Neutrophil (primary cell): ENCODE measurements around the gene AGAP1.
"Not testable (repeated sequence)": the region's sequence is repeated elsewhere in the genome, so short reads cannot be mapped to it uniquely, and the experiment has no call there.

Source experiments
- H3K27ac ChIP-seq: fragments of 200-600 bp; sonication (generic); 2 replicates; pipeline ENCODE4 v1.5.1; 2016; ENCODE audit warnings: mild to moderate bottlenecking, moderate library complexity
- H3K27me3 ChIP-seq: fragments of 200-600 bp; sonication (generic); 2 replicates; pipeline ENCODE4 v1.6.0; 2016; ENCODE audit warnings: mild to moderate bottlenecking
- H3K36me3 ChIP-seq: fragments of 200-600 bp; sonication (generic); 2 replicates; pipeline ENCODE4 v1.5.1; 2017
- H3K4me1 ChIP-seq, 2 experiments: fragments of 200-600 bp in 1 of 2; sonication (generic) in 1 of 2; 1 replicate in 1 of 2; 2 replicates in 1 of 2; pipeline versions ENCODE4 v1.5.1 to v1.6.1; 2013 to 2016; ENCODE audit warnings: low read depth in 1 of 2, low read length in 1 of 2, mild to moderate bottlenecking in 1 of 2, moderate library complexity in 1 of 2; ENCODE audit not compliant: control insufficient read depth in 1 of 2, insufficient read depth in 1 of 2
- H3K4me3 ChIP-seq, 2 experiments: fragments of 200-600 bp in 1 of 2; sonication (generic) in 1 of 2; 1 replicate in 1 of 2; 2 replicates in 1 of 2; pipeline ENCODE4 v1.5.1; 2013 to 2016; ENCODE audit warnings: low read depth in 1 of 2, low read length in 1 of 2, mild to moderate bottlenecking in 1 of 2, moderate library complexity in 1 of 2
- H3K9me3 ChIP-seq: fragments of 200-600 bp; sonication (generic); 2 replicates; pipeline ENCODE4 v1.5.1; 2016
- CTCF ChIP-seq: fragments of 200-600 bp; sonication (generic); IDR thresholded peaks from 2 replicates; pipeline ENCODE4 v1.5.1; 2016; ENCODE audit warnings: antibody characterized with exemption

Gene AGAP1

GRCh38 chr2:236130349-236130998 is 636.6 kb downstream of the AGAP1 start:
- Histone ChIP-seq H3K27ac (no peak overlapping the region), H3K9me3 (no peaks in the 10 kb centered on the region), H3K4me3 (no peak overlapping the region), H3K4me1 (no peaks in the 10 kb centered on the region), H3K36me3 (no peaks in the 10 kb centered on the region), H3K27me3 (no peaks in the 10 kb centered on the region)
- no peak for TF ChIP-seq CTCF

- no peaks in the 10 kb centered on the region for H3K4me1 ChIP-seq
- no peak overlapping the region for H3K27ac ChIP-seq
- no peaks in the 10 kb centered on the region for H3K36me3 ChIP-seq
- no peak overlapping the region for H3K4me3 ChIP-seq
- no peaks in the 10 kb centered on the region for H3K27me3 ChIP-seq
- TF ChIP-seq CTCF: no peak
- H3K9me3 ChIP-seq: no peaks in the 10 kb centered on the region
Measured at GRCh38 chr2:236131073-236131692, 637.3 kb downstream of the AGAP1 start.

- Histone ChIP-seq H3K4me3 (no peak overlapping the region), H3K27ac (no peak overlapping the region), H3K36me3 (no peaks in the 10 kb centered on the region), H3K4me1 (no peaks in the 10 kb centered on the region), H3K27me3 (no peaks in the 10 kb centered on the region), H3K9me3 (no peaks in the 10 kb centered on the region)
- TF ChIP-seq CTCF: no peak
Measured at GRCh38 chr2:236133410-236134012, 639.7 kb downstream of the AGAP1 start.

GRCh38 chr2:236136538-236136937 is 642.7 kb downstream of the AGAP1 start:
- Histone ChIP-seq H3K27me3 (peaks cover 5% of the 10 kb centered on the region), H3K4me3 (no peak overlapping the region), H3K36me3 (no peaks in the 10 kb centered on the region), H3K4me1 (no peaks in the 10 kb centered on the region), H3K9me3 (no peaks in the 10 kb centered on the region), H3K27ac (no peak overlapping the region)
- TF ChIP-seq CTCF: no peak

GRCh38 chr2:236137066-236137465 is 643.2 kb downstream of the AGAP1 start:
- H3K27ac ChIP-seq: no peak overlapping the region
- no peaks in the 10 kb centered on the region for H3K4me1 ChIP-seq
- H3K27me3 ChIP-seq: peaks cover 5% of the 10 kb centered on the region
- H3K9me3 ChIP-seq: no peaks in the 10 kb centered on the region
- no peaks in the 10 kb centered on the region for H3K36me3 ChIP-seq
- H3K4me3 ChIP-seq: no peak overlapping the region
- TF ChIP-seq CTCF: no peak

GRCh38 chr2:236141616-236142015 is 647.8 kb downstream of the AGAP1 start:
- not testable (repeated sequence) for H3K36me3 ChIP-seq, H3K4me1 ChIP-seq, H3K9me3 ChIP-seq, H3K4me3 ChIP-seq, H3K27ac ChIP-seq
- peaks cover 43% of the 10 kb centered on the region for H3K27me3 ChIP-seq
